Cerebellar nuclear complex (tissue), 1 donor: Measurements from ENCODE around the gene TOP3A.

ENCODE experiments used
- DNase-seq, 2 experiments: peaks; one replicate each; lab custom pipeline; 2025; lab: John Stamatoyannopoulos, UW

The TOP3A gene

GRCh38 chr17:18253187-18253884 is 61.5 kb downstream of the TOP3A start:
- DNase-seq = no peak

DNA sequence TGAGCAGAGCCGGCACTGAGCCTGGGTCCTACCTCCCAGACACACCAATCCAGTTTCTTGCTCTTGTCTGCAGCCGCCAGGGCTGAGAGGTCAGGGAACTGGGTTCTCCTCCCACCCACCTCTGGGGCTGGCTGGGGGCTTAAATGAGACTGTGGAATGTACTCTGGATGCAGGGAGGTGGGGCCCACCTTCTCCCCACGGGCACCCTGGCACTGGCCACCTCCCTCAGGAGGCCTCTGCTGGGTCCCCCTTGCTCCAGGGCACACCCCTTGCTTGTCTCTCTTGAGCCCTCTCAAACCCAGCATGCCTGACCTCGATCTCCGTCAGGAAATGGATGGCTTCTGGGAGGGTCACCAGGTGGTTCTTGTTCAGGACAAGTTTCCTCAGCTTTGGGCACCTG is 62.6 kb downstream of the TOP3A start:
- DNase-seq = no peak

DNA sequence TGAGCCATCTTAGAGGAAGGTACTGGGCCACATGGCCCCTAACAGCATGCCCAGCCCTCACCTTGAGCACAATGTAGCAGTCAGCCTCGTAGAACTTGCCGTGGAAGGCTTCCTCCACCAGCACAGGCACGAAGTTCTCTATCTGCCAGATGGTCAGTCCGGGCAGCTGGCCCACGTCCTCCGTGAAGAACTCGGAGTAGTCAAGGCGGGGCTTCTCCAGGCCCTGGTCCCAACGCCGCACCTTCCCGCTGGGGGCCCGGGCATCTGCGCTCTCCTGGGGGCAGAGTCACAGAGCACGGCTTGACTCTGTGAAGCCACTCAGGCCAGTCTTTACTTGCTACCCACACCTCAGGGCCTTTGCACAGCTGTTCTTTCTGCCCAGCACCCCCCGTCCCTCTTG is 63.6 kb downstream of the TOP3A start:
- DNase-seq = no peak

- no peak for DNase-seq
Measured at GRCh38 chr17:18250708-18251107, 64.1 kb downstream of the TOP3A start.

DNA sequence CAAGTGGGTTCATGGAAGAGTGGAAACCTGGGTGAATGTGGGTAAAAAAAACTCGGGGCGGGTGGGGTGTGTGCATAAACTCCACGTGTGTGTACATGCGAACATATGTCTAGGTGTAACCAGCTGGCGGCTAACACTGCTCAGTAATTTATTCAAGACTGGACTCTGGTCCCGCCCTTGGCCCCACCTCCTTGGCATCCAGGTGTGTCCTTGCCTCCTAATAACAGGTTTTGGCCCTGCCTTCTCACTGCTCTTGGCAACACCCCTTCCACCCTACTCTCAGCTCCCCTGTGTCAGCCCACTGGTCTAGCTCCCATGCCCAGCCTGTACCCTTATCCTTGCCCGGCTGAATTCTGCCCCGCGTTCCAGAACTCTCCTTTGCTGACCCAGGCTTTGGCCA is 64.5 kb downstream of the TOP3A start:
- DNase-seq = no peak

- no peak for DNase-seq
Measured at GRCh38 chr17:18248811-18249210, 66.0 kb downstream of the TOP3A start.

DNA sequence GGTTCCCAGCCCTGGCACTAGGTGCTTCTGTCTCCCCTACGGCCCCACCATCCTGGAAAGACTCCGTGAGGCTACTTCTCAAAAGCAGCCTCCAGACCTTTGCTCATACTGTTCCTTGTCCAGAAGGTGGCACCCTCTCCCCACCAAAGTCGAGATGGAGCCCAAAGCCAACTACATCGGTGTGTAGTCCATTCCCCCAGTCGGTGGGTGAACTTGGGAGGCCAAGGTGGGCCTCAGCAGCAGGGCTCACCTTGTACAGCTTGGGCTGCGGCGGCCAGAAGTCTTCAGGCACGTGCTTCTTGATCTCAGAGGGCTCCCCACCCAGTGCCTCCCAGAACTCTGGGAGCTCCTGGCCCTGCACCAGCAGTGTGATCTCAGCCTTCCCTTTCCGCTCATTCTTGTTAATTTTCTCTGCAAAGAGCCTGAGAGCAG is 66.5 kb downstream of the TOP3A start:
- peak in 1 of 2 experiments; percentile 16 for DNase-seq

- DNase-seq = no peak
Measured at GRCh38 chr17:18247613-18248001, 67.2 kb downstream of the TOP3A start.

GRCh38 chr17:18246880-18247612 is 67.7 kb downstream of the TOP3A start:
- DNase-seq = no peak

- no peak for DNase-seq
Measured at GRCh38 chr17:18246109-18246725, 68.6 kb downstream of the TOP3A start.

GRCh38 chr17:18245038-18245776 is 69.6 kb downstream of the TOP3A start:
- DNase-seq = no peak

GRCh38 chr17:18241229-18241871 is 73.4 kb downstream of the TOP3A start:
- DNase-seq = no peak

GRCh38 chr17:18240449-18240848 is 74.3 kb downstream of the TOP3A start:
- DNase-seq = no peak

- DNase-seq = no peak
Measured at GRCh38 chr17:18238299-18238698, 76.5 kb downstream of the TOP3A start.

DNA sequence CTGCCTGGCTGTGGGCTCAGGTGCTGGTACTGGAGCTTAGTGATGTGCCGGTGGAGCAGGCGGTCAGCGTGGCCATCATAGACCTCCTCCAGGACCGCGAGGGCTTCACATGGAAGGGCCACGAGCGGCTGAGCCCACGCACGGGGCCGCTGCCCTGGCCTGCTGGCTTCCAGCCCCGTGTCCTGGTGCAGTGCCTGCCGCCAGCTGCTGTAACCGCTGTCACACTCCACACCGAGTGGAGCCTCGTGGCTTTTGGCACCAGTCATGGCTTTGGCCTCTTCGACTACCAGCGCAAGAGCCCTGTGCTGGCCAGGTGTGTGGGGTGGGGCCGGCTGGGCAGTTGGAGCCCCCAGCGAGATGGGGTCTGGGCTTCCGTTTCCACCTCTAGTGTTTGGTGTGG is 77.3 kb downstream of the TOP3A start:
- DNase-seq = no peak

DNA sequence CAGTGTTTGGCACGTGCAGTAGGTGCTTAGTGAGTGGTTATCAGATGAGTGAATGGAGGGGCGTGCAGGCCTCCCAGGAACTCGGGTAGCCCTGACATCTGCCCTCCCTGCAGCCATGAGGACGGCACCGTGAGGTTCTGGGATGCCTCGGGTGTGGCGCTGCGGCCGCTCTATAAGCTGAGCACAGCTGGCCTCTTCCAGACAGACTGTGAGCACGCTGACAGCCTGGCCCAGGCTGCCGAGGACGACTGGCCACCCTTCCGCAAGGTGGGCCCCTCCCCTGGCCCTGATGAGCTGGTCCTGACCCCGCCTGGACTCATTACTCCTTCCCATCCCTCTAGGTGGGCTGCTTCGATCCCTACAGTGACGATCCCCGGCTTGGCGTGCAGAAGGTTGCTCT is 78.3 kb downstream of the TOP3A start:
- DNase-seq = no peak

- DNase-seq = no peak
Measured at GRCh38 chr17:18235743-18236256, 79.0 kb downstream of the TOP3A start.

DNA sequence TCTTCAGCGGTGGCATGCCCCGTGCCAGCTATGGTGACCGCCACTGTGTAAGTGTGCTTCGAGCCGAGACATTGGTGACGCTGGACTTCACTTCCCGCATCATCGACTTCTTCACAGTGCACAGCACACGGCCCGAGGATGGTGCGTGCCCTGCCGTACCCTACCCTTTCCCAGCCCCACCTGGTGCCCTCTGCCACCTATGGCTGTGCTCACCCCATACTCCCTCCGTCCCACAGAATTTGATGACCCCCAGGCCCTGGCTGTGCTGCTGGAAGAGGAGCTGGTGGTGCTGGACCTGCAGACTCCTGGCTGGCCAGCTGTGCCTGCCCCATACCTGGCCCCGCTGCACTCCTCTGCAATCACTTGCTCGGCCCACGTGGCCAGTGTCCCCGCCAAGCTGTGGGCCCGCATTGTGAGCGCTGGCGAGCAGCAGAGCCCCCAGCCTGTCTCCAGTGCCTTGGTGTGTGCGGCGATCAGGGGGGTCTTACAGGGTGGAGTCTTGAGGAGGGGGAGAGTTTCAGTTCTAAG is 79.9 kb downstream of the TOP3A start:
- no peak for DNase-seq

- DNase-seq = no peak
Measured at GRCh38 chr17:18233803-18234518, 80.8 kb downstream of the TOP3A start.

DNA sequence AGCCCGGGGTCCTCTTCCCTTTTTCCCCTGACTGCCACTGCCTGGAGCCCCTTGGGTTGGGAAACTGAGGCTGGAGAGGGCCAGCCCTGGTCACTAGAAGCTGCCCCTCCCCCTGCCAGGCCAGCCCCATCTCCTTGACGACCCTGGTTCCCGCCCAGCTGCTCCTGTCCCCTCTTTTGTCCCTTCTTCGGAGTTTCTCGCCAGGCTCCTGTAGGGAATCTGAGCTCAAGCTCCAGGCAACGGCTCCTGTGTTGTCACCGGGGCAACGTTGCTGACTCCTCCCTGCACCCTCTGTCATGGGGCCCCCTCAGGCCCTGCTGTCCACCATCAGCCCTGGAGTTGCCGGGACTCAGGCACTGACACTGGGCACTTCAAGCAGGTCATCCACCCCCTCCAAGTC is 83.6 kb downstream of the TOP3A start:
- no peak for DNase-seq
